Heart left ventricle (tissue), 16 donors: ENCODE measurements around the gene SCUBE2. TPM values are rescaled to one million over a fixed set of nuclear protein-coding genes. Genes with fewer than 3 reads are reported as not detected.

Source experiments
- ATAC-seq, 4 donors: fragments of 200-7000 bp; cut with Tn5 transposase; one replicate each; pipeline ENCODE4 v1.9.1; 2020 to 2022; ENCODE audit warnings: moderate library complexity in 4 of 4, mild to moderate bottlenecking in 3 of 4, moderate number of reproducible peaks in 1 of 4
- DNase-seq, 5 donors: peaks; one replicate each; pipeline ENCODE4 v3.0.0-alpha.2; 2020
- H3K27ac ChIP-seq, 12 donors: fragments of 200-600 bp; sonication (generic) in 4 of 12; one replicate each; pipeline versions ENCODE4 v1.5.0 to v1.8.0; 2016 to 2022; ENCODE audit warnings: mild to moderate bottlenecking in 2 of 12
- H3K27me3 ChIP-seq, 9 donors: fragments of 200-600 bp; sonication (generic) in 2 of 9; one replicate each; pipeline versions ENCODE4 v1.5.1 to v1.8.0; 2016 to 2022; ENCODE audit warnings: mild to moderate bottlenecking in 3 of 9
- H3K36me3 ChIP-seq, 9 donors: fragments of 200-600 bp; sonication (generic) in 2 of 9; one replicate each; pipeline versions ENCODE4 v1.5.0 to v1.8.0; 2018 to 2022; ENCODE audit warnings: mild to moderate bottlenecking in 2 of 9
- H3K4me1 ChIP-seq, 12 donors: fragments of 200-600 bp; sonication (generic) in 4 of 12; one replicate each; pipeline versions ENCODE4 v1.5.0 to v1.8.0; 2016 to 2022; ENCODE audit warnings: mild to moderate bottlenecking in 3 of 12
- H3K4me3 ChIP-seq, 12 donors: fragments of 200-600 bp; sonication (generic) in 4 of 12; one replicate each; pipeline versions ENCODE4 v1.5.0 to v1.8.0; 2017 to 2022; ENCODE audit warnings: mild to moderate bottlenecking in 9 of 12, moderate library complexity in 4 of 12
- H3K9me3 ChIP-seq, 12 donors: fragments of 200-600 bp; sonication (generic) in 4 of 12; one replicate each; pipeline versions ENCODE4 v1.5.0 to v1.8.0; 2016 to 2022; ENCODE audit warnings: mild to moderate bottlenecking in 1 of 12
- CTCF ChIP-seq, 12 donors: fragments of 200-600 bp; sonication (generic) in 4 of 12; IDR thresholded peaks; one replicate each; pipeline versions ENCODE4 v1.5.0 to v1.8.0; 2018 to 2022; ENCODE audit warnings: antibody characterized with exemption in 12 of 12, mild to moderate bottlenecking in 5 of 12
- POLR2A ChIP-seq, 2 donors: fragments of 450-650 bp; IDR thresholded peaks; one replicate each; pipeline ENCODE4 v1.6.1; 2017; ENCODE audit warnings: antibody characterized with exemption in 2 of 2, mild to moderate bottlenecking in 2 of 2, moderate library complexity in 2 of 2
- WGBS, 4 donors: extraction: QIAGEN DNeasy Blood & Tissue Kit in 2 of 4; methylation state at CpG; one replicate each; pipeline versions ENCODE4 v1.1.5 to v1.1.7; 2013 to 2018; 5-methylcytosine and 5-hydroxymethylcytosine counted together
- intact Hi-C, 10 donors: fragments of 100-400 bp; cut with DNase I; formaldehyde crosslinking; loops; one replicate each; pipeline versions ENCODE4 v1.11.1 to v1.14.2; 2022
- long read RNA-seq, 3 donors: library from polyadenylated mRNA; unstranded; transcript quantifications; one replicate each; pipeline ENCODE4 v2.0.0, GENCODE V29; 2020 to 2021
- polyA plus RNA-seq, 2 donors: library from polyadenylated mRNA; stranded (reverse); fragments of 200-250 nt; gene quantifications; one replicate each; pipeline ENCODE4 v1.2.3, GENCODE V29; 2013
- total RNA-seq, 9 donors: library from RNA; depleted of rRNA in 2 of 9; stranded (reverse); fragments of >200 nt in 2 of 9; fragmentation: NEBNext Ultra II Directional in 3 of 9; extraction: Animal tissue kit (Norgen Biotek cat#: 25700) in 3 of 9; gene quantifications; one replicate each; pipeline versions ENCODE4 v1.1.0 to v1.2.4, GENCODE V29; 2016 to 2023
- donor health status: ischemic (EF 13 %, LVEDD 7.1; RV severe dilation, severe dysfunction).
- donor health status: healthy with polysubstance abuse.
- donor health status: DM: no; HTN: yes; CAD: no.
- donor health status: DM: no; HTN: no; CAD: no.
- donor health status: ischemic (EF 25% LVEDD 6.9; RV normal size, moderate dysfunction).
- donor health status: ischemic (EF 25% LVEDD 5.7; RV mildly dilated, moderate dysfunction).
- donor health status: healthy.
- donor health status: DM: yes; HTN: yes; CAD: no.
- donor health status: ischemic (EF 35%, LVEDD 5.7; RV mildly dilated, moderate dysfunction).
- donor health status: nonischemic (EF 11% LVEDD 7.7; RV severe dilation, severe dysfunction).
- donor health status: DM: yes; HTN: yes; CAD: no.
- donor health status: PGD.
- donor health status: ischemic (EF 29% LVEDD 5.4; RV normal size, mild dysfunction).
- donor health status: nonischemic (EF 23%, LVEDD 6.1; RV moderate dilation, normal function).

Gene SCUBE2
- total RNA-seq (1 to 10 TPM in 5 of 9 donors, under 1 TPM in 4; 0.21 to 4.3 (median 1.3) TPM), polyA plus RNA-seq (under 1 TPM; 0.08 to 0.55 TPM)
- long read RNA-seq, donor 1, partial matches to known transcripts: 0 of 1 reads
- long read RNA-seq, donor 1, other reads (novel, unspliced or antisense): 1 of 1 reads
- long read RNA-seq, donor 2: 0 reads
- long read RNA-seq, donor 3: 0 reads

GRCh38 chr11:9091044-9091922 is at the start of gene SCUBE2:
SCUBE2 (minus strand) TSS chr11:9091599; CDS start chr11:9091528, 71 bp downstream.
- WGBS, 4 donors: 1 to 3% (median 2%) methylated on average over 17 to 113 of the region's 113 CpGs
- intact Hi-C loops: no loop called here
- no peak for TF ChIP-seq CTCF (IDR thresholded peaks at IDR 0.05)
- TF ChIP-seq POLR2A (IDR thresholded peaks at IDR 0.05): no peak
- H3K9me3 ChIP-seq: no peaks in the 10 kb centered on the region
- DNase-seq (no peak), ATAC-seq (peak in 2 of 4 donors; percentile 36 to 63)
- H3K4me3 ChIP-seq: peak within 1 kb of the TSS; percentile 37 to 68 (median 58)
- peaks cover 0 to 15% (median 0%) of the 10 kb centered on the region in 12 donors for H3K4me1 ChIP-seq
- H3K27me3 ChIP-seq: peaks cover 0 to 44% (median 7%) of the 10 kb centered on the region in 9 donors
- H3K27ac ChIP-seq: peak within 1 kb of the TSS in 3 of 12 donors; percentile 5 to 32 (median 29)
- H3K36me3 ChIP-seq: no peaks in the 10 kb centered on the region

- Histone ChIP-seq H3K27me3 (no peaks in the 10 kb centered on the region), H3K4me3 (no peak overlapping the region), H3K9me3 (no peaks in the 10 kb centered on the region), H3K36me3 (peaks cover 0 to 99% (median 83%) of the 10 kb centered on the region in 9 donors), H3K4me1 (peaks cover 0 to 34% (median 12%) of the 10 kb centered on the region in 12 donors), H3K27ac (no peak overlapping the region)
- DNase-seq (no peak), ATAC-seq (no peak)
- no peak for TF ChIP-seq CTCF (IDR thresholded peaks at IDR 0.05)
- TF ChIP-seq POLR2A (IDR thresholded peaks at IDR 0.05): no peak
- WGBS, 4 donors: 90 to 93% (median 92%) methylated on average over 7 of the region's 7 CpGs
- intact Hi-C loops: no loop called here
Measured at GRCh38 chr11:9141186-9141585, 49.8 kb upstream of the SCUBE2 start.

GRCh38 chr11:9139628-9140357 is 48.4 kb upstream of the SCUBE2 start:
- TF ChIP-seq POLR2A (IDR thresholded peaks at IDR 0.05) (no peak), CTCF (IDR thresholded peaks at IDR 0.05) (no peak)
- H3K27me3 ChIP-seq: no peaks in the 10 kb centered on the region
- H3K4me3 ChIP-seq: no peak overlapping the region
- H3K4me1 ChIP-seq: peaks cover 0 to 34% (median 12%) of the 10 kb centered on the region in 12 donors
- intact Hi-C loops: loop anchor here (2.0 to 10.0 kb wide), 6 partner anchors 122 to 915 kb away; partner anchors contain the start of gene AKIP1 (in 5 of the 10)
- ATAC-seq (peak in 1 of 4 donors; percentile 4), DNase-seq (no peak)
- H3K27ac ChIP-seq: peak overlapping the region in 7 of 12 donors; percentile 15 to 52 (median 24)
- no peaks in the 10 kb centered on the region for H3K9me3 ChIP-seq
- peaks cover 0 to 96% (median 74%) of the 10 kb centered on the region in 9 donors for H3K36me3 ChIP-seq
- 53 to 61% (median 57%) methylated on average over 7 of the region's 7 CpGs for whole genome bisulfite sequencing, 4 donors
